Spleen (tissue), 11 donors: ENCODE data around the gene ILKAP. TPM values are rescaled to one million over a fixed set of nuclear protein-coding genes. Genes with fewer than 3 reads are reported as not detected.

ENCODE experiments used
- DNase-seq: peaks from one replicate; pipeline ENCODE4 v3.0.0-alpha.2; 2020
- H3K27ac ChIP-seq, 8 donors: fragments of 200-600 bp; sonication (generic) in 7 of 8; 1 replicate in 4 of 8; 2 replicates in 4 of 8; pipeline versions ENCODE4 v1.5.0 to v1.8.0; 2016 to 2021; ENCODE audit warnings: inconsistent platforms in 4 of 8, mild to moderate bottlenecking in 4 of 8, moderate library complexity in 1 of 8
- H3K27me3 ChIP-seq, 7 donors: fragments of 200-600 bp; sonication (generic) in 6 of 7; replicated peaks in 1 of 7; 1 replicate in 4 of 7; 2 replicates in 3 of 7; pipeline versions ENCODE4 v1.5.0 to v1.8.0; 2016 to 2021; ENCODE audit warnings: inconsistent platforms in 3 of 7, mild to moderate bottlenecking in 1 of 7
- H3K36me3 ChIP-seq, 6 donors: fragments of 200-600 bp; sonication (generic) in 5 of 6; 1 replicate in 4 of 6; 2 replicates in 2 of 6; pipeline versions ENCODE4 v1.5.0 to v1.8.0; 2016 to 2021; ENCODE audit warnings: inconsistent platforms in 2 of 6
- H3K4me1 ChIP-seq, 6 donors: fragments of 200-600 bp; sonication (generic) in 5 of 6; 1 replicate in 3 of 6; 2 replicates in 3 of 6; pipeline versions ENCODE4 v1.5.0 to v1.8.0; 2016 to 2021; ENCODE audit warnings: inconsistent platforms in 3 of 6
- H3K4me3 ChIP-seq, 8 donors: fragments of 200-600 bp; sonication (generic) in 7 of 8; 1 replicate in 4 of 8; 2 replicates in 4 of 8; pipeline versions ENCODE4 v1.5.0 to v1.8.0; 2016 to 2021; ENCODE audit warnings: inconsistent platforms in 4 of 8, mild to moderate bottlenecking in 4 of 8, moderate library complexity in 2 of 8
- H3K9me3 ChIP-seq, 8 donors: fragments of 200-600 bp; sonication (generic) in 7 of 8; 1 replicate in 4 of 8; 2 replicates in 4 of 8; pipeline versions ENCODE4 v1.5.0 to v1.8.0; 2016 to 2021; ENCODE audit warnings: inconsistent platforms in 4 of 8
- CTCF ChIP-seq, 11 experiments: fragments of 200-600 bp in 7 of 11; fragments of 450-650 bp in 4 of 11; sonication (generic) in 4 of 11; IDR thresholded peaks in 8 of 11; conservative IDR thresholded peaks in 3 of 11; 1 replicate in 7 of 11; 2 replicates in 4 of 11; pipeline versions ENCODE4 v1.4.0 to v1.8.0; 2016 to 2021; ENCODE audit warnings: antibody characterized with exemption in 11 of 11, inconsistent platforms in 4 of 11, mild to moderate bottlenecking in 1 of 11
- POLR2A ChIP-seq, 3 donors: fragments of 450-650 bp; IDR thresholded peaks; one replicate each; pipeline ENCODE4 v1.5.1; 2017; ENCODE audit warnings: antibody characterized with exemption in 3 of 3, mild to moderate bottlenecking in 1 of 3
- POLR2AphosphoS5 ChIP-seq, 3 donors: sonication (generic); formaldehyde crosslinking; IDR thresholded peaks; one replicate each; pipeline ENCODE4 v1.5.1; 2017; ENCODE audit warnings: antibody characterized with exemption in 3 of 3
- WGBS, 5 donors: extraction: QIAGEN DNeasy Blood & Tissue Kit in 3 of 5; methylation state at CpG; one replicate each; pipeline versions ENCODE4 v1.1.5 to v1.1.7; 2013 to 2018; 5-methylcytosine and 5-hydroxymethylcytosine counted together
- intact Hi-C: fragments of 100-400 bp; cut with DNase I; formaldehyde crosslinking; loops from one replicate; pipeline ENCODE4 v1.15.0; 2023; ENCODE audit warnings: low total_unique reads
- polyA plus RNA-seq, 3 donors: library from polyadenylated mRNA; stranded (reverse); fragments of 200-250 nt; gene quantifications; one replicate each; pipeline ENCODE4 v1.2.1, GENCODE V29; 2013
- total RNA-seq, 7 donors: library from RNA; depleted of rRNA in 3 of 7; stranded (reverse); fragments of >200 nt in 3 of 7; fragmentation: NEBNext Ultra II Directional in 4 of 7; extraction: Animal tissue kit (Norgen Biotek cat#: 25700) in 4 of 7; gene quantifications; one replicate each; pipeline versions ENCODE4 v1.1.0 to v1.2.1, GENCODE V29; 2016 to 2021
- donor health status: healthy with polysubstance abuse.
- donor health status: DM: no; HTN: no; CAD: no; lungs with moderate emphysema.
- donor health status: DM: no; HTN: no; CAD: no.
- donor health status: Bipolar disorder and iron deficiency.
- donor health status: healthy.
- donor health status: DM: no; HTN: no; CAD: no.
- donor health status: DM: yes; HTN: yes; CAD: no.

Gene ILKAP
- total and polyA plus RNA-seq, 10 donors: 39.7 to 64.5 (median 50.1) TPM

- TF ChIP-seq CTCF (IDR thresholded peaks at IDR 0.05 in 8 of 11, conservative IDR thresholded peaks at IDR 0.05 in 3 of 11) (no peak), POLR2AphosphoS5 (IDR thresholded peaks at IDR 0.05) (no peak)
- WGBS, 5 donors: 82 to 85% (median 82%) methylated on average over 14 of the region's 14 CpGs
- Histone ChIP-seq H3K27ac (no peak overlapping the region), H3K4me1 (peaks cover 0 to 32% (median 24%) of the 10 kb centered on the region in 6 donors), H3K4me3 (no peak overlapping the region), H3K36me3 (no peaks in the 10 kb centered on the region), H3K9me3 (no peaks in the 10 kb centered on the region), H3K27me3 (peaks cover 0 to 51% (median 17%) of the 10 kb centered on the region in 7 donors)
- DNase-seq: no peak
- intact Hi-C loops: no loop called here
Observed at GRCh38 chr2:238157506-238158017, 45.9 kb downstream of the ILKAP start.

GRCh38 chr2:238155761-238156694 is 47.5 kb downstream of the ILKAP start:
- TF ChIP-seq POLR2A (IDR thresholded peaks at IDR 0.05): no peak
- TF ChIP-seq CTCF (IDR thresholded peaks at IDR 0.05 in 8 of 11, conservative IDR thresholded peaks at IDR 0.05 in 3 of 11): no peak
- no peak for TF ChIP-seq POLR2AphosphoS5 (IDR thresholded peaks at IDR 0.05)
- Histone ChIP-seq H3K4me3 (no peak overlapping the region), H3K9me3 (no peaks in the 10 kb centered on the region), H3K36me3 (no peaks in the 10 kb centered on the region), H3K27me3 (peaks cover 0 to 36% (median 17%) of the 10 kb centered on the region in 7 donors), H3K4me1 (peaks cover 0 to 27% (median 24%) of the 10 kb centered on the region in 6 donors), H3K27ac (no peak overlapping the region)
- intact Hi-C loops: no loop called here
- 71 to 89% (median 88%) methylated on average over 13 to 18 of the region's 18 CpGs for WGBS, 5 donors
- DNase-seq: peak; percentile 41

- Histone ChIP-seq H3K27me3 (peaks cover 0 to 28% (median 12%) of the 10 kb centered on the region in 7 donors), H3K36me3 (no peaks in the 10 kb centered on the region), H3K27ac (no peak overlapping the region), H3K4me3 (no peak overlapping the region), H3K4me1 (peaks cover 0 to 19% (median 16%) of the 10 kb centered on the region in 6 donors), H3K9me3 (no peaks in the 10 kb centered on the region)
- intact Hi-C loops: no loop called here
- no peak for DNase-seq
- peak in 2 of 3 donors; percentile 17 to 22 for TF ChIP-seq POLR2AphosphoS5 (IDR thresholded peaks at IDR 0.05)
- TF ChIP-seq CTCF (IDR thresholded peaks at IDR 0.05 in 8 of 11, conservative IDR thresholded peaks at IDR 0.05 in 3 of 11): no peak
- WGBS, 5 donors: 80 to 89% (median 84%) methylated on average over 14 to 19 of the region's 19 CpGs
Observed at GRCh38 chr2:238155051-238155760, 48.3 kb downstream of the ILKAP start.
